Stomach smooth muscle (tissue), 2 donors: ENCODE data around the gene MMRN1.
"Not testable (repeated sequence)": the region's sequence is repeated elsewhere in the genome, so short reads cannot be mapped to it uniquely, and the experiment has no call there.

Experiments used
- H3K27ac ChIP-seq: one replicate; pipeline ENCODE4 v1.7.0; 2013; ENCODE audit warnings: mild to moderate bottlenecking, low read length, inconsistent platforms
- H3K27me3 ChIP-seq, 2 donors: one replicate each; pipeline ENCODE4 v1.7.0; 2013; ENCODE audit warnings: low read length in 2 of 2; ENCODE audit not compliant: insufficient read depth in 2 of 2, control insufficient read depth in 1 of 2
- H3K36me3 ChIP-seq, 2 donors: one replicate each; pipeline ENCODE4 v1.7.0; 2013; ENCODE audit warnings: low read length in 2 of 2; ENCODE audit not compliant: control insufficient read depth in 2 of 2, insufficient read depth in 2 of 2
- H3K4me1 ChIP-seq: one replicate; pipeline ENCODE4 v1.7.0; 2013; ENCODE audit warnings: low read length; ENCODE audit not compliant: control insufficient read depth, insufficient read depth
- H3K4me3 ChIP-seq, 2 donors: one replicate each; pipeline ENCODE4 v1.7.0; 2013; ENCODE audit warnings: low read length in 2 of 2
- H3K9ac ChIP-seq, 2 donors: one replicate each; pipeline ENCODE4 v1.7.0; 2013; ENCODE audit warnings: low read length in 2 of 2, mild to moderate bottlenecking in 1 of 2
- H3K9me3 ChIP-seq, 2 donors: one replicate each; pipeline ENCODE4 v1.7.0; 2013; ENCODE audit warnings: low read length in 2 of 2; ENCODE audit not compliant: control insufficient read depth in 2 of 2
- donor health status: healthy.
- donor health status: Pancreatic carcinoma.

The MMRN1 gene

GRCh38 chr4:89879215-89879614 is 15.4 kb upstream of the MMRN1 start:
- no peaks in the 10 kb centered on the region for H3K36me3 ChIP-seq
- H3K4me1 ChIP-seq: no peaks in the 10 kb centered on the region
- H3K27ac ChIP-seq: no peak overlapping the region
- no peak overlapping the region for H3K4me3 ChIP-seq
- H3K9me3 ChIP-seq: no peaks in the 10 kb centered on the region
- no peaks in the 10 kb centered on the region for H3K27me3 ChIP-seq
- no peak overlapping the region for H3K9ac ChIP-seq

- Histone ChIP-seq H3K9ac (no peak overlapping the region), H3K4me3 (no peak overlapping the region), H3K9me3 (no peaks in the 10 kb centered on the region), H3K4me1 (no peaks in the 10 kb centered on the region), H3K36me3 (no peaks in the 10 kb centered on the region), H3K27me3 (no peaks in the 10 kb centered on the region), H3K27ac (no peak overlapping the region)
These were observed 5.4 kb upstream of the MMRN1 start for GRCh38 chr4:89889289-89889688.

GRCh38 chr4:89897867-89898266 is 3.2 kb downstream of the MMRN1 start:
- H3K4me1 ChIP-seq: no peaks in the 10 kb centered on the region
- H3K9me3 ChIP-seq: no peaks in the 10 kb centered on the region
- H3K9ac ChIP-seq: no peak overlapping the region
- H3K4me3 ChIP-seq: no peak overlapping the region
- no peak overlapping the region for H3K27ac ChIP-seq
- H3K36me3 ChIP-seq: no peaks in the 10 kb centered on the region
- no peaks in the 10 kb centered on the region for H3K27me3 ChIP-seq

- no peak overlapping the region for H3K9ac ChIP-seq
- no peaks in the 10 kb centered on the region for H3K9me3 ChIP-seq
- H3K27ac ChIP-seq: no peak overlapping the region
- no peaks in the 10 kb centered on the region for H3K36me3 ChIP-seq
- H3K4me3 ChIP-seq: no peak overlapping the region
- no peaks in the 10 kb centered on the region for H3K4me1 ChIP-seq
- no peaks in the 10 kb centered on the region for H3K27me3 ChIP-seq
These were observed 3.7 kb downstream of the MMRN1 start for GRCh38 chr4:89898304-89898716.

- Histone ChIP-seq H3K27me3 (no peaks in the 10 kb centered on the region), H3K9ac (no peak overlapping the region), H3K4me1 (no peaks in the 10 kb centered on the region), H3K9me3 (no peaks in the 10 kb centered on the region), H3K36me3 (no peaks in the 10 kb centered on the region), H3K4me3 (no peak overlapping the region), H3K27ac (no peak overlapping the region)
These were observed 4.5 kb downstream of the MMRN1 start for GRCh38 chr4:89899152-89899551.

GRCh38 chr4:89899854-89900253 is 5.2 kb downstream of the MMRN1 start:
- H3K9me3 ChIP-seq: no peaks in the 10 kb centered on the region
- no peaks in the 10 kb centered on the region for H3K36me3 ChIP-seq
- H3K4me1 ChIP-seq: no peaks in the 10 kb centered on the region
- no peaks in the 10 kb centered on the region for H3K27me3 ChIP-seq
- no peak overlapping the region for H3K4me3 ChIP-seq
- no peak overlapping the region for H3K9ac ChIP-seq
- no peak overlapping the region for H3K27ac ChIP-seq

GRCh38 chr4:89901808-89902431 is 7.3 kb downstream of the MMRN1 start:
- not testable (repeated sequence) for H3K9me3 ChIP-seq, H3K9ac ChIP-seq, H3K27ac ChIP-seq, H3K4me3 ChIP-seq, H3K27me3 ChIP-seq, H3K36me3 ChIP-seq, H3K4me1 ChIP-seq

GRCh38 chr4:89904524-89904923 is 9.9 kb downstream of the MMRN1 start:
- Histone ChIP-seq H3K9ac (no peak overlapping the region), H3K4me1 (no peaks in the 10 kb centered on the region), H3K27ac (no peak overlapping the region), H3K36me3 (no peaks in the 10 kb centered on the region), H3K27me3 (no peaks in the 10 kb centered on the region), H3K9me3 (no peaks in the 10 kb centered on the region), H3K4me3 (no peak overlapping the region)

GRCh38 chr4:89906316-89906715 is 11.7 kb downstream of the MMRN1 start:
- Histone ChIP-seq H3K4me3 (no peak overlapping the region), H3K27me3 (no peaks in the 10 kb centered on the region), H3K36me3 (no peaks in the 10 kb centered on the region), H3K9me3 (no peaks in the 10 kb centered on the region), H3K4me1 (no peaks in the 10 kb centered on the region), H3K9ac (no peak overlapping the region), H3K27ac (no peak overlapping the region)

GRCh38 chr4:89906777-89907521 is 12.3 kb downstream of the MMRN1 start:
- no peak overlapping the region for H3K4me3 ChIP-seq
- H3K9me3 ChIP-seq: no peaks in the 10 kb centered on the region
- H3K9ac ChIP-seq: no peak overlapping the region
- H3K27me3 ChIP-seq: no peaks in the 10 kb centered on the region
- no peak overlapping the region for H3K27ac ChIP-seq
- H3K36me3 ChIP-seq: no peaks in the 10 kb centered on the region
- H3K4me1 ChIP-seq: no peaks in the 10 kb centered on the region

- Histone ChIP-seq H3K4me3 (no peak overlapping the region), H3K9me3 (no peaks in the 10 kb centered on the region), H3K9ac (no peak overlapping the region), H3K4me1 (no peaks in the 10 kb centered on the region), H3K27me3 (no peaks in the 10 kb centered on the region), H3K27ac (no peak overlapping the region), H3K36me3 (no peaks in the 10 kb centered on the region)
These were observed 15.2 kb downstream of the MMRN1 start for GRCh38 chr4:89909889-89910288.
